Endothelial cell of umbilical vein (primary cell): ENCODE results near the gene ARMH1. TPM values are rescaled to one million over a fixed set of nuclear protein-coding genes. Genes with fewer than 3 reads are reported as not detected.

ENCODE experiments used
- BruUV-seq: library from RNA; stranded (reverse); fragments of 400-500 nt; replicated peaks from 2 replicates; lab custom pipeline; 2021; lab: Mats Ljungman, UMichigan
- CTCF ChIA-PET: fragments of 300-600, 350-600 bp; sonication (Branson Sonifier 250); formaldehyde crosslinking; loops from one replicate; lab custom pipeline; 2021; ENCODE audit warnings: antibody characterized with exemption, inconsistent platforms; lab: Charles Lee
- POLR2A ChIA-PET: fragments of 300-600, 350-600 bp; sonication (Branson Sonifier 250); formaldehyde crosslinking; loops from one replicate; lab custom pipeline; 2021; ENCODE audit warnings: antibody characterized with exemption, inconsistent platforms; lab: Charles Lee
- DNase-seq: peaks from one replicate; pipeline ENCODE4 v3.0.0-alpha.2; 2011; ENCODE audit warnings: low read depth, low spot score
- FAIRE-seq: peaks from 2 replicates; lab custom pipeline; 2011; peaks lifted over from hg19 to GRCh38; lab: Jason Lieb, UNC
- H2AFZ ChIP-seq: 2 replicates; pipeline ENCODE4 v1.6.0; 2012; ENCODE audit warnings: low read depth, low read length, control low read depth, inconsistent platforms
- H3K27ac ChIP-seq: 2 replicates; pipeline ENCODE4 v1.5.1; 2011; ENCODE audit warnings: low read depth, mild to moderate bottlenecking, control low read depth, low read length, moderate library complexity; ENCODE audit not compliant: insufficient read depth
- H3K27me3 ChIP-seq, 2 experiments: 2 replicates each; pipeline versions ENCODE4 v1.6.0 to v1.6.1; 2011; ENCODE audit warnings: low read length in 2 of 2, mixed read lengths in 1 of 2; ENCODE audit not compliant: control insufficient read depth in 2 of 2, insufficient read depth in 2 of 2
- H3K36me3 ChIP-seq, 2 experiments: 2 replicates in 1 of 2; 3 replicates in 1 of 2; pipeline ENCODE4 v1.5.1; 2011; ENCODE audit warnings: low read length in 2 of 2, mild to moderate bottlenecking in 1 of 2, moderate library complexity in 1 of 2; ENCODE audit not compliant: control insufficient read depth in 2 of 2, insufficient read depth in 2 of 2; ENCODE audit errors: extremely low read depth in 1 of 2
- H3K4me1 ChIP-seq: 3 replicates; pipeline ENCODE4 v1.5.1; 2011; ENCODE audit warnings: mild to moderate bottlenecking, low read length; ENCODE audit not compliant: control insufficient read depth, insufficient read depth; ENCODE audit errors: extremely low read depth
- H3K4me2 ChIP-seq: 2 replicates; pipeline ENCODE4 v1.6.1; 2011; ENCODE audit warnings: low read length, control low read depth, mixed read lengths; ENCODE audit not compliant: insufficient read depth
- H3K4me3 ChIP-seq, 3 experiments: fragments of 200-600 bp in 1 of 3; sonication (generic), shearing (Covaris generic) in 1 of 3; replicated peaks in 1 of 3; 2 replicates each; pipeline ENCODE4 v1.5.1; 2011 to 2016; ENCODE audit warnings: control low read depth in 3 of 3, low read length in 3 of 3, mild to moderate bottlenecking in 2 of 3, inconsistent platforms in 1 of 3, low read depth in 1 of 3, moderate library complexity in 1 of 3; ENCODE audit not compliant: insufficient read depth in 1 of 3
- H3K79me2 ChIP-seq: 2 replicates; pipeline ENCODE4 v1.6.0; 2012; ENCODE audit warnings: low read length, inconsistent platforms; ENCODE audit not compliant: control insufficient read depth, insufficient read depth
- H3K9ac ChIP-seq: replicated peaks from 2 replicates; pipeline ENCODE3; 2011; ENCODE audit warnings: low read length, control low read depth; ENCODE audit not compliant: insufficient read depth; ENCODE audit errors: extremely low read depth
- H3K9me1 ChIP-seq: replicated peaks from 3 replicates; pipeline ENCODE4 v1.6.0; 2011; ENCODE audit warnings: mild to moderate bottlenecking, low read length; ENCODE audit not compliant: control insufficient read depth, insufficient read depth; ENCODE audit errors: extremely low read depth
- H3K9me3 ChIP-seq: replicated peaks from 2 replicates; pipeline ENCODE4 v1.5.1; 2012; ENCODE audit warnings: low read length, inconsistent platforms; ENCODE audit not compliant: control insufficient read depth, insufficient read depth
- H4K20me1 ChIP-seq: replicated peaks from 2 replicates; pipeline ENCODE3; 2011; ENCODE audit warnings: mild to moderate bottlenecking, low read length; ENCODE audit not compliant: control insufficient read depth, insufficient read depth; ENCODE audit errors: extremely low read depth
- CTCF ChIP-seq, 2 donors: IDR thresholded peaks; 1 replicate in 1 of 2; 2 replicates in 1 of 2; pipeline ENCODE4 v1.5.1; 2011; ENCODE audit warnings: low read length in 2 of 2, mild to moderate bottlenecking in 2 of 2, moderate library complexity in 2 of 2, control low read depth in 1 of 2, inconsistent platforms in 1 of 2, low read depth in 1 of 2; ENCODE audit not compliant: insufficient read depth in 1 of 2; ENCODE audit errors: extremely low read depth in 1 of 2
- EZH2 ChIP-seq: IDR thresholded peaks from 2 replicates; pipeline ENCODE4 v1.6.1; 2012; ENCODE audit warnings: borderline replicate concordance, low read depth, mild to moderate bottlenecking, moderate library complexity, low read length, inconsistent platforms; ENCODE audit not compliant: severe bottlenecking
- FOS ChIP-seq: IDR thresholded peaks from 2 replicates; pipeline ENCODE4 v1.6.1; 2011; ENCODE audit warnings: mild to moderate bottlenecking, low read length, moderate library complexity, borderline replicate concordance; ENCODE audit not compliant: insufficient read depth
- GATA2 ChIP-seq: IDR thresholded peaks from 2 replicates; pipeline ENCODE4 v1.7.0; 2011; ENCODE audit warnings: low read depth, mild to moderate bottlenecking, moderate library complexity, mixed read lengths, low read length; ENCODE audit not compliant: insufficient read length, insufficient read depth
- JUN ChIP-seq: IDR thresholded peaks from 2 replicates; pipeline ENCODE4 v1.6.1; 2011; ENCODE audit warnings: borderline replicate concordance, low read depth; ENCODE audit not compliant: insufficient read length, insufficient read depth
- MAX ChIP-seq: IDR thresholded peaks from 2 replicates; pipeline ENCODE4 v1.6.1; 2011; ENCODE audit not compliant: insufficient read depth, insufficient read length
- MYC ChIP-seq: IDR thresholded peaks from one replicate; pipeline ENCODE4 v1.6.1; 2011; ENCODE audit warnings: mild to moderate bottlenecking, low read depth, low read length
- POLR2AphosphoS5 ChIP-seq: IDR thresholded peaks from 2 replicates; pipeline ENCODE4 v1.6.1; 2012; ENCODE audit warnings: low read depth, mild to moderate bottlenecking, control low read depth, low read length, moderate library complexity; ENCODE audit not compliant: insufficient read depth
- dilution Hi-C: fragments of 300-500 bp; cut with MboI; formaldehyde crosslinking; loops from one replicate; pipeline ENCODE4 v1.15.0; 2019; ENCODE audit warnings: low sequenced_read_pairs; ENCODE audit not compliant: extremely low pct_ligation_motif_present
- intact Hi-C: fragments of 100-400 bp; cut with micrococcal nuclease; formaldehyde crosslinking; loops from one replicate; pipeline ENCODE4 v1.10.0; 2022
- polyA plus RNA-seq, 4 experiments: library from polyadenylated mRNA; depleted of rRNA in 3 of 4; stranded (reverse) in 3 of 4; unstranded in 1 of 4; fragments of >200 nt; gene quantifications; 2 replicates each; pipeline versions ENCODE4 v1.2.1 to v1.2.3, GENCODE V29; 2011 to 2012; ENCODE audit warnings: missing spikeins in 1 of 4
- total RNA-seq: library from RNA; stranded (reverse); gene quantifications from 2 replicates; pipeline ENCODE4 v1.2.3, GENCODE V29; 2021

Gene ARMH1
- total and polyA plus RNA-seq, 2 donors (not counting 3 experiments of a cell fraction or from before 2014, with no cell fraction given) = 0.17 TPM; not detected in 1

GRCh38 chr1:44740179-44740617, 65.7 kb downstream of the ARMH1 start:
- TF ChIP-seq FOS (no peak), MYC (no peak), EZH2 (no peak), MAX (no peak), POLR2AphosphoS5 (no peak), CTCF (IDR thresholded peaks at IDR 0.05; ENCODE audit: extremely low read depth in 1 of 2, insufficient read depth in 1 of 2, low read depth in 1 of 2, low read length in 2 of 2) (no peak), GATA2 (no peak), JUN (no peak)
- Histone ChIP-seq H3K9me1 (no peaks in the 10 kb centered on the region), H3K9ac (peak overlapping the region; percentile 61), H3K4me1 (peaks cover 14% of the 10 kb centered on the region), H3K27ac (peak overlapping the region; percentile 54), H2AFZ (peak overlapping the region; percentile 61), H3K4me2 (peak overlapping the region; percentile 87), H4K20me1 (no peaks in the 10 kb centered on the region), H3K79me2 (peaks cover 39% of the 10 kb centered on the region), H3K9me3 (no peaks in the 10 kb centered on the region), H3K36me3 (no peaks in the 10 kb centered on the region), H3K4me3 (peak overlapping the region; percentile 41 to 84 (median 63)), H3K27me3 (peaks cover 0 to 4% of the 10 kb centered on the region in 2 experiments)
- ChIA-PET CTCF (interaction anchor here (0.7 to 4.5 kb wide), 2 partner anchors 10 to 59 kb away, joined by 3 to 21 read pairs; partner anchors contain the start of gene RNU5D-1), POLR2A (no interaction called here)
- DNase-seq (no peak), FAIRE-seq (no peak)
- dilution Hi-C loops (no loop called here), intact Hi-C loops (no loop called here)
- BruUV-seq = TSS peak; percentile 84
